Measurements from ENCODE around the gene ZNF117.

Gene ZNF117

GRCh38 chr7:64992971-64993370 is 2.1 kb upstream of the ZNF117 start:
- no peaks in the 10 kb centered on the region for H3K27me3 ChIP-seq (ENCODE audit: insufficient read depth, poor library complexity, severe bottlenecking)
- H3K27ac ChIP-seq (replicated peaks) = no peak overlapping the region
- no peak overlapping the region for H3K4me3 ChIP-seq (replicated peaks; ENCODE audit: insufficient read depth, low read length)
- no peak for TF ChIP-seq POLR2AphosphoS5 (IDR thresholded peaks at IDR 0.05; ENCODE audit: low read depth)
- TF ChIP-seq CTCF (IDR thresholded peaks at IDR 0.05; ENCODE audit: insufficient read depth, low read length) = no peak
- no peak for DNase-seq (ENCODE audit: low read depth in 1 of 2, low spot score in 1 of 2)

DNA sequence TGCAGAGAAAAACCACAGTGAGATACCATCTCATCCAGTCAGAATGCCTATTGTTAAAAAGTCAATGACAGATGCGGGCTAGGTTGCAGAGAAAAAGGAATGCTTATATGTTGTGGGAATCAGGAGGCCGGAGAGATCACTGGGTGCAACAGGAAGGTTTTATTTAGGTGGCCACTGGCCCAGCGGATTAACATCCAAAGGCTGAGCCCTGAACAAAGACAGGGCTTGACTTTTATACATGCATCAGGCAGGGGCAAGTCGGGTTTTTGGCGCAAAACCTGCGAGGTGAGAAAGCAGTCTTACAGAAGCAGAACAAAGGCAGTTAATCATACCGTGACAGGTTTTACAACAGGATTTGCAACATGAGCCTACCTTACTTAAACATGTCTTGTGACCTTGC is 620 bp downstream of the ZNF117 start:
- H3K27me3 ChIP-seq (ENCODE audit: insufficient read depth, poor library complexity, severe bottlenecking) = no peaks in the 10 kb centered on the region
- H3K27ac ChIP-seq (replicated peaks) = no peak overlapping the region
- no peak overlapping the region for H3K4me3 ChIP-seq (replicated peaks; ENCODE audit: insufficient read depth, low read length)
- no peak for DNase-seq (ENCODE audit: low read depth in 1 of 2, low spot score in 1 of 2)
- TF ChIP-seq GABPA (IDR thresholded peaks at IDR 0.05; ENCODE audit: low read depth) = no peak
- no peak for TF ChIP-seq REST (IDR thresholded peaks at IDR 0.05; ENCODE audit: insufficient replicate concordance, low read depth)
- no peak for TF ChIP-seq CTCF (IDR thresholded peaks at IDR 0.05; ENCODE audit: insufficient read depth, low read length)
- no peak for TF ChIP-seq POLR2AphosphoS5 (IDR thresholded peaks at IDR 0.05; ENCODE audit: low read depth)
- no peak for TF ChIP-seq SPI1 (IDR thresholded peaks at IDR 0.05; ENCODE audit: borderline replicate concordance, low read depth)

- TF ChIP-seq GABPA (IDR thresholded peaks at IDR 0.05; ENCODE audit: low read depth) = no peak
- TF ChIP-seq SPI1 (IDR thresholded peaks at IDR 0.05; ENCODE audit: borderline replicate concordance, low read depth) = no peak
- no peak for TF ChIP-seq REST (IDR thresholded peaks at IDR 0.05; ENCODE audit: insufficient replicate concordance, low read depth)
- TF ChIP-seq CTCF (IDR thresholded peaks at IDR 0.05; ENCODE audit: insufficient read depth, low read length) = no peak
- TF ChIP-seq POLR2AphosphoS5 (IDR thresholded peaks at IDR 0.05; ENCODE audit: low read depth) = no peak
- Histone ChIP-seq H3K27ac (replicated peaks) (no peak overlapping the region), H3K27me3 (ENCODE audit: insufficient read depth, poor library complexity, severe bottlenecking) (no peaks in the 10 kb centered on the region), H3K4me3 (replicated peaks; ENCODE audit: insufficient read depth, low read length) (no peak overlapping the region)
- DNase-seq (ENCODE audit: low read depth in 1 of 2, low spot score in 1 of 2) = no peak
These were observed 12.2 kb downstream of the ZNF117 start for GRCh38 chr7:64978497-64979203.

DNA sequence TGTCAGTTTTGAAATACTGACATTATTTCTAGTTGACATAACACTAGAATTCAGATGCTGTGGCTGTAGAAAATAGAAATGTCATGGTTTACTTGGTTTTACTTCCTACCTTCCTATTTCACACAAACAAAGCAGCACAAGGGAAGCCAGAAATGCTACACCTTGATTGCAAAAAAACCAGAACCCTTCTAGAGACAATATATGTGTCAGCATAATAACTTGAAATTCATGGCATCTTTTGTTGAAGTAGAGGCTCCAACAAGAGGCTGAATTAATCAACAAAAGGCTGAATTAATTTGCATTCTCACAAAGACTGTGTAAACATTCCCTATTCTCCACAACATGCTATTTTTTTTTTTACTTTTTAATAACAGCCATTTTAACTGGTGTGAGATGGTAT is 25.2 kb downstream of the ZNF117 start:
- H3K4me3 ChIP-seq (replicated peaks; ENCODE audit: insufficient read depth, low read length) = no peak overlapping the region
- TF ChIP-seq SPI1 (IDR thresholded peaks at IDR 0.05; ENCODE audit: borderline replicate concordance, low read depth) = no peak
- no peak for TF ChIP-seq REST (IDR thresholded peaks at IDR 0.05; ENCODE audit: insufficient replicate concordance, low read depth)
- TF ChIP-seq GABPA (IDR thresholded peaks at IDR 0.05; ENCODE audit: low read depth) = no peak
- no peak for TF ChIP-seq POLR2AphosphoS5 (IDR thresholded peaks at IDR 0.05; ENCODE audit: low read depth)
- no peak for TF ChIP-seq CTCF (IDR thresholded peaks at IDR 0.05; ENCODE audit: insufficient read depth, low read length)
- H3K27me3 ChIP-seq (ENCODE audit: insufficient read depth, poor library complexity, severe bottlenecking) = no peaks in the 10 kb centered on the region
- no peak overlapping the region for H3K27ac ChIP-seq (replicated peaks)
- no peak for DNase-seq (ENCODE audit: low read depth in 1 of 2, low spot score in 1 of 2)

All from HL-60 (cell line).